SK-N-SH (cell line): ENCODE results near the gene SPIN1. TPM values are rescaled to one million over a fixed set of nuclear protein-coding genes. Genes with fewer than 3 reads are reported as not detected.

Experiments used
- CTCF ChIA-PET: fragments of 300-600, 350-600 bp; formaldehyde crosslinking; extraction: SDS; loops from one replicate; lab custom pipeline; 2021; lab: Yijun Ruan, JAX
- POLR2A ChIA-PET: fragments of 350-600 bp; sonication (Branson Sonifier 250); formaldehyde crosslinking; extraction: SDS; loops from one replicate; lab custom pipeline; 2020; ENCODE audit warnings: antibody characterized with exemption, inconsistent platforms; lab: Yijun Ruan, JAX
- DNase-seq: peaks from one replicate; pipeline ENCODE4 v3.0.0; 2012
- H2AFZ ChIP-seq: fragments of 200-600 bp; sonication (generic); 2 replicates; pipeline ENCODE4 v1.8.1; 2016; ENCODE audit warnings: antibody characterized with exemption, mild to moderate bottlenecking, low read depth
- H3F3A ChIP-seq: fragments of 200-600 bp; sonication (generic); replicated peaks from 2 replicates; pipeline ENCODE3; 2016; ENCODE audit warnings: antibody characterized with exemption, mild to moderate bottlenecking; ENCODE audit not compliant: insufficient read depth
- H3K27ac ChIP-seq, 2 experiments: fragments of 200-500 bp in 1 of 2; fragments of 200-600 bp in 1 of 2; sonication (Bioruptor generic) in 1 of 2; sonication (generic), shearing (Covaris generic) in 1 of 2; 2 replicates each; pipeline versions ENCODE4 v1.5.1 to v1.6.1; 2014 to 2016; ENCODE audit warnings: low read depth in 2 of 2, inconsistent platforms in 1 of 2, low read length in 1 of 2, mild to moderate bottlenecking in 1 of 2, mixed read lengths in 1 of 2
- H3K27me3 ChIP-seq: fragments of 200-600 bp; sonication (generic), shearing (Covaris generic); 2 replicates; pipeline ENCODE4 v1.6.1; 2016; ENCODE audit warnings: mixed run types; ENCODE audit not compliant: insufficient read depth
- H3K36me3 ChIP-seq, 2 experiments: fragments of 200-500 bp in 1 of 2; fragments of 200-600 bp in 1 of 2; sonication (Bioruptor generic) in 1 of 2; sonication (generic) in 1 of 2; replicated peaks in 1 of 2; 2 replicates each; pipeline versions ENCODE3 to v1.5.1; 2014 to 2016; ENCODE audit warnings: low read length in 1 of 2, mild to moderate bottlenecking in 1 of 2; ENCODE audit not compliant: insufficient read depth in 2 of 2, control insufficient read depth in 1 of 2
- H3K4me1 ChIP-seq, 2 experiments: fragments of 200-500 bp in 1 of 2; fragments of 200-600 bp in 1 of 2; sonication (Bioruptor generic) in 1 of 2; sonication (generic), shearing (Covaris generic) in 1 of 2; 2 replicates each; pipeline versions ENCODE4 v1.5.1 to v1.6.1; 2014 to 2016; ENCODE audit warnings: low read depth in 1 of 2, low read length in 1 of 2, mixed run types in 1 of 2; ENCODE audit not compliant: insufficient read depth in 2 of 2, control insufficient read depth in 1 of 2
- H3K4me2 ChIP-seq: fragments of 200-600 bp; sonication (generic), shearing (Covaris generic); 2 replicates; pipeline ENCODE4 v1.6.1; 2017; ENCODE audit warnings: mixed run types
- H3K4me3 ChIP-seq, 2 experiments: fragments of 200-500 bp in 1 of 2; fragments of 200-600 bp in 1 of 2; sonication (Bioruptor generic) in 1 of 2; sonication (generic), shearing (Covaris generic) in 1 of 2; 2 replicates each; pipeline versions ENCODE4 v1.5.1 to v1.8.1; 2014 to 2016; ENCODE audit warnings: low read depth in 2 of 2, inconsistent platforms in 1 of 2, low read length in 1 of 2, mild to moderate bottlenecking in 1 of 2, mixed read lengths in 1 of 2, moderate library complexity in 1 of 2
- H3K79me2 ChIP-seq: fragments of 200-600 bp; sonication (generic); 2 replicates; pipeline ENCODE4 v1.8.1; 2017; ENCODE audit warnings: mild to moderate bottlenecking; ENCODE audit not compliant: insufficient read depth
- H3K9ac ChIP-seq: fragments of 200-600 bp; sonication (generic); 2 replicates; pipeline ENCODE4 v1.6.1; 2017; ENCODE audit warnings: mixed run types
- H3K9me2 ChIP-seq: fragments of 200-600 bp; sonication (generic); 2 replicates; pipeline ENCODE4 v1.6.1; 2017; ENCODE audit warnings: mixed run types
- H3K9me3 ChIP-seq: fragments of 200-600 bp; sonication (generic); 2 replicates; pipeline ENCODE4 v1.6.1; 2017; ENCODE audit warnings: mixed run types, mild to moderate bottlenecking, moderate library complexity
- H4K20me1 ChIP-seq: fragments of 200-600 bp; sonication (generic); 2 replicates; pipeline ENCODE4 v1.6.1; 2017; ENCODE audit warnings: mild to moderate bottlenecking, mixed run types; ENCODE audit not compliant: insufficient read depth
- EP300 ChIP-seq, 2 experiments: IDR thresholded peaks; 2 replicates each; pipeline versions ENCODE4 v1.4.0 to v1.6.1; 2012; ENCODE audit warnings: borderline replicate concordance in 1 of 2, low read depth in 1 of 2, low read length in 1 of 2
- FOSL2 ChIP-seq: IDR thresholded peaks from 2 replicates; pipeline ENCODE4 v1.4.0; 2012; ENCODE audit warnings: low read depth, mild to moderate bottlenecking, moderate library complexity, borderline replicate concordance
- FOXJ3 ChIP-seq: sonication (generic); formaldehyde crosslinking; IDR thresholded peaks from 2 replicates; pipeline ENCODE4 v1.5.1; 2020; ENCODE audit warnings: mild to moderate bottlenecking, missing genetic modification reagents
- FOXM1 ChIP-seq: IDR thresholded peaks from 2 replicates; pipeline ENCODE4 v1.4.0; 2012; ENCODE audit warnings: low read depth, mild to moderate bottlenecking
- GABPA ChIP-seq: IDR thresholded peaks from 2 replicates; pipeline ENCODE4 v1.4.0; 2012; ENCODE audit warnings: low read depth, mild to moderate bottlenecking
- MEF2A ChIP-seq: IDR thresholded peaks from 2 replicates; pipeline ENCODE4 v1.4.0; 2012; ENCODE audit warnings: low read depth, borderline replicate concordance
- MXI1 ChIP-seq: IDR thresholded peaks from 2 replicates; pipeline ENCODE4 v1.6.1; 2012; ENCODE audit warnings: mild to moderate bottlenecking, low read depth, low read length, improper control_type of control experiment
- RFX5 ChIP-seq: IDR thresholded peaks from 2 replicates; pipeline ENCODE4 v1.6.1; 2012; ENCODE audit warnings: mild to moderate bottlenecking, improper control_type of control experiment, low read length
- SIN3A ChIP-seq: IDR thresholded peaks from 2 replicates; pipeline ENCODE4 v1.6.1; 2012; ENCODE audit warnings: low read depth, mild to moderate bottlenecking, low read length, moderate library complexity, borderline replicate concordance
- SMC3 ChIP-seq: IDR thresholded peaks from 2 replicates; pipeline ENCODE4 v1.6.1; 2012; ENCODE audit warnings: low read depth, low read length, improper control_type of control experiment
- TAF1 ChIP-seq: IDR thresholded peaks from 2 replicates; pipeline ENCODE4 v1.6.1; 2012; ENCODE audit warnings: low read depth, mild to moderate bottlenecking, low read length, moderate library complexity, borderline replicate concordance
- USF1 ChIP-seq: IDR thresholded peaks from 2 replicates; pipeline ENCODE4 v1.4.0; 2012; ENCODE audit warnings: low read depth, borderline replicate concordance
- USF2 ChIP-seq: fragments of 150-350 bp; IDR thresholded peaks from 2 replicates; pipeline ENCODE4 v1.6.1; 2017; ENCODE audit warnings: antibody characterized with exemption, low read length, low read depth, borderline replicate concordance
- whole genome bisulfite sequencing: methylation state at CpG from one replicate; pipeline ENCODE4 v1.1.6; 2017; ENCODE audit warnings: low lambda C conversion rate; 5-methylcytosine and 5-hydroxymethylcytosine counted together
- polyA plus RNA-seq, 3 experiments: library from polyadenylated mRNA; depleted of rRNA; stranded (reverse); fragments of >200 nt; gene quantifications; 2 replicates each; pipeline ENCODE4 v1.2.3, GENCODE V29; 2012
- TF ChIP-seq, protein P1 (sequence below): fragments of 150-350 bp; IDR thresholded peaks from 2 replicates; pipeline ENCODE4 v1.6.1; 2016; ENCODE audit warnings: mild to moderate bottlenecking, low read depth, low read length

Gene SPIN1
- polyA plus RNA-seq, 1 of the 3 experiments (the other 2 are of a cell fraction), result 35.8 TPM

- POLR2A ChIA-PET, result no interaction called here
- Histone ChIP-seq H3K4me3 (no peak overlapping the region), H3K4me1 (peaks cover 0 to 16% of the 10 kb centered on the region in 2 experiments; a peak in 2 of 4 replicates), H3K27me3 (no peaks in the 10 kb centered on the region), H3K9me2 (no peaks in the 10 kb centered on the region), H2AFZ (no peak overlapping the region), H3K27ac (no peak overlapping the region), H3K9me3 (no peaks in the 10 kb centered on the region), H3K79me2 (peaks cover 46% of the 10 kb centered on the region), H3K4me2 (no peak overlapping the region), H3K36me3 (peaks cover 27 to 31% of the 10 kb centered on the region in 2 experiments), H3K9ac (no peak overlapping the region), H3F3A (peaks cover 4% of the 10 kb centered on the region), H4K20me1 (no peaks in the 10 kb centered on the region)
- WGBS, result 92% methylated on average over 5 of the region's 5 CpGs
- no peak for TF ChIP-seq TAF1
- TF ChIP-seq USF1, result no peak
- TF ChIP-seq FOSL2, result no peak
- no peak for TF ChIP-seq RFX5
- TF ChIP-seq MXI1, result no peak
- TF ChIP-seq SIN3A, result no peak
- TF ChIP-seq FOXM1, result no peak
- TF ChIP-seq SMC3, result no peak
- TF ChIP-seq, protein P1, sequence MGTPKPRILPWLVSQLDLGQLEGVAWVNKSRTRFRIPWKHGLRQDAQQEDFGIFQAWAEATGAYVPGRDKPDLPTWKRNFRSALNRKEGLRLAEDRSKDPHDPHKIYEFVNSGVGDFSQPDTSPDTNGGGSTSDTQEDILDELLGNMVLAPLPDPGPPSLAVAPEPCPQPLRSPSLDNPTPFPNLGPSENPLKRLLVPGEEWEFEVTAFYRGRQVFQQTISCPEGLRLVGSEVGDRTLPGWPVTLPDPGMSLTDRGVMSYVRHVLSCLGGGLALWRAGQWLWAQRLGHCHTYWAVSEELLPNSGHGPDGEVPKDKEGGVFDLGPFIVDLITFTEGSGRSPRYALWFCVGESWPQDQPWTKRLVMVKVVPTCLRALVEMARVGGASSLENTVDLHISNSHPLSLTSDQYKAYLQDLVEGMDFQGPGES, result no peak
- no peak for TF ChIP-seq MEF2A
- no peak for TF ChIP-seq USF2
- TF ChIP-seq FOXJ3 (CRISPR knock-in tag), result no peak
- no peak for TF ChIP-seq GABPA
- CTCF ChIA-PET, result no interaction called here
- DNase-seq, result no peak
Measured at GRCh38 chr9:88458716-88459465, 70.6 kb downstream of the SPIN1 start.

DNA sequence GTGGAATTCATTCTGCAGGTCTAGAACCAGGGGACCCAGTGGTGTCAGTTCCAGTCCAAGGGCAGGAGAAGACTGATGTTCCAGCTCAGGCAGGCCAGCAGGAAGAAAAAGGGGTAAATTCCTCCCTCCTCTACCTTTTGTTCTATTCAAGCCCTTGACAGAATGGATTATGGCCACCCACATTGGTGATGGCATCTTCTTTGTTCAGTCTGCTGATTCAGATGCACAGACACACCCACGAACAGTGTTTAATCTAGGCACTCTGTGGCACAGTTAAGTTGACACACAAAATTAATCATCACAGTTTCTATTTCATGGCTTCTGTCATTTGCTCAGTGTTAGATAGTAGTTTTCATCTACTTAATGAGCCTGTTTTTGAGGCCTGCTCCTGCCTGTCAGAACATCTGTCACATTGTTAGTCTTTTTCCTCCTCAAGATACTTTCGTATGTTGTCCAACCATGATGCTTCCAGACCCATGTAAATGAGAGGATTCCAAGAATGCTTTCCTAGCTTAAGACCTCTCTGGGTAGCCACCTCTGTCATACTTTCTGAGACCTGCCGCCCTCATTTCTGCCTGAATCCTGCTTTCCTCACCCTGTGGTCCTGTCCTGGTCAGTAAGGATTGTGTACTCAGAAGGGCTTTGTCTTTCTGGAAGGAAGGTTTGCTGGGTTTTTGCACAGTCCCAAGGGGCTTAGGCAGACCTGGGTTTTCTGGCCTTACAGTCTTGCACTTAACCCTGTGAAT, 72.5 kb downstream of the SPIN1 start:
- ChIA-PET POLR2A (no interaction called here), CTCF (no interaction called here)
- DNase-seq, result no peak
- peaks cover 0 to 16% of the 10 kb centered on the region in 2 experiments; a peak in 2 of 4 replicates for H3K4me1 ChIP-seq
- H3K27ac ChIP-seq, result no peak overlapping the region
- H3K36me3 ChIP-seq, result peaks cover 27 to 29% of the 10 kb centered on the region in 2 experiments
- TF ChIP-seq EP300 (IDR thresholded peaks at IDR 0.05; ENCODE audit: borderline replicate concordance in 1 of 2, low read depth in 1 of 2, low read length in 1 of 2), result no peak
- WGBS, result 85% methylated on average over 3 of the region's 3 CpGs
- H4K20me1 ChIP-seq, result no peaks in the 10 kb centered on the region
- H3K79me2 ChIP-seq, result peaks cover 59% of the 10 kb centered on the region
- no peak overlapping the region for H2AFZ ChIP-seq
- H3K27me3 ChIP-seq, result no peaks in the 10 kb centered on the region
- no peak overlapping the region for H3K4me2 ChIP-seq
- H3K9ac ChIP-seq, result no peak overlapping the region
- H3K4me3 ChIP-seq, result no peak overlapping the region
- peaks cover 4% of the 10 kb centered on the region for H3F3A ChIP-seq
- no peaks in the 10 kb centered on the region for H3K9me2 ChIP-seq
- H3K9me3 ChIP-seq, result no peaks in the 10 kb centered on the region
